ENCODE results near the gene TCEAL7. TPM values are rescaled to one million over a fixed set of nuclear protein-coding genes. Genes with fewer than 3 reads are reported as not detected.
"Not testable (repeated sequence)": the region's sequence is repeated elsewhere in the genome, so short reads cannot be mapped to it uniquely, and the experiment has no call there.

The TCEAL7 gene, protein sequence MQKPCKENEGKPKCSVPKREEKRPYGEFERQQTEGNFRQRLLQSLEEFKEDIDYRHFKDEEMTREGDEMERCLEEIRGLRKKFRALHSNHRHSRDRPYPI
- total RNA-seq: 100 to 1,000 TPM in 1 of 2 donors, 10 to 100 TPM in 1; 45.2 to 142 TPM
- 100 to 1,000 TPM; 118 to 155 TPM for polyA plus RNA-seq (ENCODE audit: insufficient read length in 2 of 2)
- long read RNA-seq, donor 1, transcript TCEAL7-201 (3 exons, 1,177 nt): minor isoform, 21 of 148 reads
- long read RNA-seq, donor 1, transcript TCEAL7-202 (3 exons, 852 nt): major isoform, 32 of 148 reads
- long read RNA-seq, donor 1, partial matches to known transcripts: 95 of 148 reads
- long read RNA-seq, donor 1, other reads (novel, unspliced or antisense): 0 of 148 reads
- long read RNA-seq, donor 2, transcript TCEAL7-202 (3 exons, 852 nt): major isoform, 7 of 11 reads
- long read RNA-seq, donor 2, partial matches to known transcripts: 0 of 11 reads
- long read RNA-seq, donor 2, other reads (novel, unspliced or antisense): 0 of 11 reads
- long read RNA-seq, donor 3, transcript TCEAL7-201 (3 exons, 1,177 nt): major isoform, 13 of 21 reads
- long read RNA-seq, donor 3, transcript TCEAL7-202 (3 exons, 852 nt): minor isoform, 8 of 21 reads
- long read RNA-seq, donor 3, partial matches to known transcripts: 0 of 21 reads
- long read RNA-seq, donor 3, other reads (novel, unspliced or antisense): 0 of 21 reads
- long read RNA-seq, donor 4, transcript TCEAL7-202 (3 exons, 852 nt): major isoform, 11 of 18 reads
- long read RNA-seq, donor 4, transcript TCEAL7-201 (3 exons, 1,177 nt): minor isoform, 7 of 18 reads
- long read RNA-seq, donor 4, partial matches to known transcripts: 0 of 18 reads
- long read RNA-seq, donor 4, other reads (novel, unspliced or antisense): 0 of 18 reads

DNA sequence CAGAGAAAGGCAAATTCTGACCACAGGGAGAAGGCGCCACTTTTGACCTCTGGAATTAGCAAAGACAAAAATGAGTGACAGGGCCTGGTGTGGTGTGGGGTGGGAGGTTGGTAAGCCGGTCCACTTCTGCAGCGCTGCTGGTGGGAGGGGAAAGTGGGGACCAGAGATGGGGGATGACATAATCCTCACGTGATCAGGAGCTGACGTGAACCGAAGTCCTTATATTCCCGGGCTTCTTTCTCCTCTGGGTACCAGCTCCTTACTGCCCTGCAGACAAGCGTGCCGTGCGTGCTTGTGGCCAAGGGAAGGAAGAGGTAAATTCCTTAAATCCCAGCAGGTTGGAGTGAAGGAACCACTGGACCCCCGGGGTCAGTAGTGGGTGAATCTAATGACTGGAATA, at the start of gene TCEAL7:
TSS of gene TCEAL7 (plus strand) at position 249 of the 400 bp plus-strand sequence. CDS start 1,165 bp downstream, outside the sequence.
- 17% methylated on average over 4 of the region's 11 CpGs for WGBS (ENCODE audit: insufficient coverage)
- Histone ChIP-seq H3K36me3 (ENCODE audit: control insufficient read depth, insufficient read depth, low read length) (no peaks in the 10 kb centered on the region), H3K4me1 (ENCODE audit: control insufficient read depth, insufficient read depth, low read length) (peaks cover 3% of the 10 kb centered on the region), H3K4me3 (ENCODE audit: low read depth, low read length) (peak within 1 kb of the TSS; percentile 55), H3K27ac (ENCODE audit: low read depth, low read length) (peak within 1 kb of the TSS; percentile 79), H3K9me3 (ENCODE audit: control insufficient read depth, insufficient read depth, low read length) (no peaks in the 10 kb centered on the region), H3K27me3 (ENCODE audit: control insufficient read depth, insufficient read depth, low read length) (peaks cover 7% of the 10 kb centered on the region)
- DNase-seq (ENCODE audit: low read depth in 4 of 6, low spot score in 6 of 6): peak in 5 of 6 donors; percentile 35 to 93 (median 53)

DNA sequence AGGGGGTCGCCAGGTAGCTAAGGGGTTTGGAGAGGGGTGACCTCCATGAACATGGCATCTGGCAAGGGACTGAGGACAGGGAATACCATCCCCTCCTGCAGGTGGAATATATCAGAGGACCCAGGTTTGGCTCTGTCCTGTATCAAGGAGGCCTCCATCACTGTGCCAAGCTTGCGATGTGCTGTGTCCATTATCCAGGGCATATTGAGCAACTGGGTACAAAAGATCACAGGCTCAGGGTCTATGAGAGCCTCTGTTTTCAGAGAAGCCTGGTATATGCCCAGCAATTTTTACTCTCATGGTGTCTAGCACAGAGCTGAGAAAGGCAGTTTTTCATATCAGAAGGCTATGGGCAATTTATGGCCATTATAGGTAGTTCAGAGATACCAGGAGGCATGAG, 36.9 kb upstream of the TCEAL7 start:
- Histone ChIP-seq H3K4me1 (ENCODE audit: control insufficient read depth, insufficient read depth, low read length) (no peaks in the 10 kb centered on the region), H3K9me3 (ENCODE audit: control insufficient read depth, insufficient read depth, low read length) (no peaks in the 10 kb centered on the region), H3K36me3 (ENCODE audit: control insufficient read depth, insufficient read depth, low read length) (no peaks in the 10 kb centered on the region), H3K27me3 (ENCODE audit: control insufficient read depth, insufficient read depth, low read length) (no peaks in the 10 kb centered on the region), H3K27ac (ENCODE audit: low read depth, low read length) (no peak overlapping the region), H3K4me3 (ENCODE audit: low read depth, low read length) (no peak overlapping the region)
- 93% methylated on average over 1 of the region's 2 CpGs for WGBS (ENCODE audit: insufficient coverage)
- no peak for DNase-seq (ENCODE audit: low read depth in 4 of 6, low spot score in 6 of 6)

DNA sequence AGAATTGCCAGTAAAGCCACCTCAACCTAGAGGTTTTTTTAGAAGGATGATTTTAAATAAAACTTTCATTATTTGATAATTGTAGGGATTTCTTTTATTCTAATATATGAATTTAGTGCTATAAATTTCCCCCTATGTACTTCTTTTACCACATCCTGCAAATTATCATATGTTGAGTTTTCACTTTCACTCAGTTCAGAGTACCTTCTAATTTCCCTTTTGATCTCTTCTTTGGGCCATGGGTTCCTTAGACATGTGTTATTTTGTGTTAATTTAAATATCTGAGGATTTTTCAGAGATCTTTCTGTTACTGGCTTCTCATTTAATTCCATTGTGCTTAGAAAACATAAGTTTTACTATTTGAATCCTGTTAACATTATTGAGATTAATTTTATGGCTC, 25.3 kb upstream of the TCEAL7 start:
- H3K27me3 ChIP-seq (ENCODE audit: control insufficient read depth, insufficient read depth, low read length): no peaks in the 10 kb centered on the region
- no peaks in the 10 kb centered on the region for H3K4me1 ChIP-seq (ENCODE audit: control insufficient read depth, insufficient read depth, low read length)
- no peaks in the 10 kb centered on the region for H3K9me3 ChIP-seq (ENCODE audit: control insufficient read depth, insufficient read depth, low read length)
- no peak for DNase-seq (ENCODE audit: low read depth in 4 of 6, low spot score in 6 of 6)
- no peak overlapping the region for H3K27ac ChIP-seq (ENCODE audit: low read depth, low read length)
- H3K4me3 ChIP-seq (ENCODE audit: low read depth, low read length): no peak overlapping the region
- no peaks in the 10 kb centered on the region for H3K36me3 ChIP-seq (ENCODE audit: control insufficient read depth, insufficient read depth, low read length)

DNA sequence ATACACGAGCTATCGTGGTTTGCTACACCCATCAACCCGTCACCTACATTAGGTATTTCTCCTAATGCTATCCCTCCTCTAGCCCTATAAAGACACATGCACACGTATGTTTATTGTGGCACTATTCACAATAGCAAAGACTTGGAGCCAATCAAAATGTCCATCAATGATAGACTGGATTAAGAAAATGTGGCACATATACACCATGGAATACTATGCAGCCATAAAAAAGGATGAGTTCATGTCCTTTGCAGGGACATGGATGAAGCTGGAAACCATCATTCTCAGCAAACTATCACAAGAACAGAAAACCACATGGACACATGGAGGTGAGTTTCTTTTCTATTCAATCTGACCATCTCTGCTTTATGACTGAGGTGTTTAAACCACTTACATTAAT, 24.4 kb upstream of the TCEAL7 start:
- H3K27me3 ChIP-seq (ENCODE audit: control insufficient read depth, insufficient read depth, low read length); H3K4me1 ChIP-seq (ENCODE audit: control insufficient read depth, insufficient read depth, low read length); H3K27ac ChIP-seq (ENCODE audit: low read depth, low read length); H3K36me3 ChIP-seq (ENCODE audit: control insufficient read depth, insufficient read depth, low read length); H3K4me3 ChIP-seq (ENCODE audit: low read depth, low read length); DNase-seq (ENCODE audit: low read depth in 4 of 6, low spot score in 6 of 6); H3K9me3 ChIP-seq (ENCODE audit: control insufficient read depth, insufficient read depth, low read length): not testable (repeated sequence)
- 100% methylated on average over 1 of the region's 4 CpGs for WGBS (ENCODE audit: insufficient coverage)

DNA sequence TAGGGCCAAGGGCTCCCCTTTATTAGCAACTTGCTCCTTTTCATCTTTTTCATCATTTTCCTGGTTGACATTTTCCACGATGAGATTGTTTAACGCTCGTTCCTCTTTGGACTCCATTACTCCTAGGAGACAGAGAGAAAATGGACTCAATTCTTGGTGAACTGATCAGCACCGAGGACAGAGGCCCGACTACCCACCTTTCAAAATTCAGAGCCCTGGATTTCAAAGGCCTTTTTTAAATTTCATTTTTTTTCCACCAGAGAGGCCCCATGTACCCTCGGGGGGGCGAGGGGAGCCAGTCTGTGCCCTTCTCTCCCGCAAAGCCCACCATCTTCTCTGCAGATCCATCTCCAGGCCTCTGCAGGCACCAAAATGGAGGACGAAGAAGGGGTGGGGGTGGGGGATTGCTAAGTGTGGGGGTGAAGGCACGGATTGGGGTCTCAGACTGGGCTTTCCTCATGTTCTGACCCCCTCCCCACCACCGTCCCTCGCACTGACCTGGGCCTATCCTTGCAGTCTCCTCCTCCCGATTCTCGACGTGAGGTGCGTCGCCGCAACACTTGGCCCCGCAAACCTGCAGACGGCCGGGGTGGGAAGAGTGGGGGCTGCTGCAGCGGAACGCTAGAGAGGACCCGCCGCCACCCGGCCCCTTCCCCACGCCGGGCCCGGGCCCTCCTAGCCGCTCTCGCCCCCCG, 20.0 kb upstream of the TCEAL7 start:
- Histone ChIP-seq H3K36me3 (ENCODE audit: control insufficient read depth, insufficient read depth, low read length) (no peaks in the 10 kb centered on the region), H3K27ac (ENCODE audit: low read depth, low read length) (no peak overlapping the region), H3K9me3 (ENCODE audit: control insufficient read depth, insufficient read depth, low read length) (no peaks in the 10 kb centered on the region), H3K4me3 (ENCODE audit: low read depth, low read length) (peak overlapping the region; percentile 60), H3K4me1 (ENCODE audit: control insufficient read depth, insufficient read depth, low read length) (peaks cover 7% of the 10 kb centered on the region), H3K27me3 (ENCODE audit: control insufficient read depth, insufficient read depth, low read length) (no peaks in the 10 kb centered on the region)
- peak in 3 of 6 donors; percentile 9 to 69 (median 38) for DNase-seq (ENCODE audit: low read depth in 4 of 6, low spot score in 6 of 6)
- 44% methylated on average over 17 of the region's 32 CpGs for WGBS (ENCODE audit: insufficient coverage)

DNA sequence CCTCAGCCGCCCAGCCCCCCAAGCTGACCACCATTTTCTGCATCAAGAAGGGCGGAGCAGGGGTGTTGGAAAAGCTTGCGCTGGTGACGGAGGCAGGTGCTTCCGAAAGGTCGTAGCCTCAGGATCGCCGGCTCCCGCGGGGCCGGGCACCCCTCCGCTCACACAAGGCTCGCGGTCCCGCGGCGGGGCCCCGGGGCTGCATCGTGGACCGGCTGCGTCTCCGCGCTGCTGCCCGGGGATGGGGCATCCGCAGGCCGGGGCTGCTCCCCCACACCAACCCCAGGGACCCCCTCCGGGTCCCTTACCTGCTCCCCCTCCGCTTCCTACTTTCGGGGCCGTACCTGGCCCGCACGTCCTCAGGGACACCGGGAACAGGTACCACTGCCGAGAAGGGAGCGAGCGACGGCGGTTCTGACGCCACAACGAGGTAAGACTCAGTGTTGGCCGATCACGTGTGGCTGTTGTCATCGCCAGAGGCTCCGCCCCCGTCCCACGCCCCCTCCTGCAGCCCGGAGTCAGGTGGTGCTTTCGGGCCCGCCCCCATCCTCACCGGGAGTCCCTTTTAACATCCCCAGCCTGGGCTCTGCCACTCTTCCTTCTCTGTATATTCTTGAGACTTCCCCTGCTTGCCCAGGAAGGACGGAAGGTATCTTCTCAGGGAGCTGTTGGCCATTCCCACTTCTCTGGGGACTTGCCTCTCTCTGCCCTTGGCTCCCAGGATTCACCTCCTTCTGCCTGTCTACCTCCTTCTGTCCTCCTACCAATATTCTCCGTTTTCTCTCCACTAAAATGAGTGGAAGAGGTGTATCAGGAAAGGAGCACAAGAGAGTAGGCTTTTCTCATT, 19.3 kb upstream of the TCEAL7 start, which contains the start of gene BEX2:
TSS of gene BEX2 (minus strand) at position 436 of the 844 bp plus-strand sequence. CDS start 1,014 bp downstream, outside the sequence.
- Histone ChIP-seq H3K36me3 (ENCODE audit: control insufficient read depth, insufficient read depth, low read length) (no peaks in the 10 kb centered on the region), H3K4me1 (ENCODE audit: control insufficient read depth, insufficient read depth, low read length) (peaks cover 7% of the 10 kb centered on the region), H3K9me3 (ENCODE audit: control insufficient read depth, insufficient read depth, low read length) (no peaks in the 10 kb centered on the region), H3K27ac (ENCODE audit: low read depth, low read length) (peak within 1 kb of the TSS; percentile 40), H3K4me3 (ENCODE audit: low read depth, low read length) (peak within 1 kb of the TSS; percentile 60), H3K27me3 (ENCODE audit: control insufficient read depth, insufficient read depth, low read length) (no peaks in the 10 kb centered on the region)
- WGBS (ENCODE audit: insufficient coverage): 23% methylated on average over 50 of the region's 52 CpGs
- peak in 5 of 6 donors; percentile 39 to 96 (median 64) for DNase-seq (ENCODE audit: low read depth in 4 of 6, low spot score in 6 of 6)

DNA sequence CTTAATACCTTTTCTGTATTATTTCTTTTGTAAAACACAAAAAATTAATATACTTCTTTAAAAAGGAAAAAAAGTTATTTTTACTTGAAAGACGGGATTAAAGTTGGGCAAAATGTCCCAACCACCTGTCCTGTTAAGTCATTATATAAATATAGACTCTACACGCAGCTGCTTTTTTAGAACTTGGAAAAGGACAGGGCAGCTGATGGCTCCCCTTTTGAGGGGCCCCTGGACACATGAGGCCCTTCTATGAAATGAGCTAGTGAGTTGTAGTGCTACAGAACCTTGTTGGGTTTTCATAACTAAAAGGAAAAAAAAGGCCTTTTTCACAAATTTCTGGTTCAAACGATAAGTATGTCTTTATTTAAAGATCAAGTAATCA, 18.6 kb upstream of the TCEAL7 start:
- no peaks in the 10 kb centered on the region for H3K27me3 ChIP-seq (ENCODE audit: control insufficient read depth, insufficient read depth, low read length)
- no peaks in the 10 kb centered on the region for H3K9me3 ChIP-seq (ENCODE audit: control insufficient read depth, insufficient read depth, low read length)
- peaks cover 7% of the 10 kb centered on the region for H3K4me1 ChIP-seq (ENCODE audit: control insufficient read depth, insufficient read depth, low read length)
- H3K27ac ChIP-seq (ENCODE audit: low read depth, low read length): no peak overlapping the region
- H3K4me3 ChIP-seq (ENCODE audit: low read depth, low read length): peak overlapping the region; percentile 60
- H3K36me3 ChIP-seq (ENCODE audit: control insufficient read depth, insufficient read depth, low read length): no peaks in the 10 kb centered on the region
- DNase-seq (ENCODE audit: low read depth in 4 of 6, low spot score in 6 of 6): no peak
- no CpG with 5 or more reads among the region's 3 CpGs for WGBS (ENCODE audit: insufficient coverage)

DNA sequence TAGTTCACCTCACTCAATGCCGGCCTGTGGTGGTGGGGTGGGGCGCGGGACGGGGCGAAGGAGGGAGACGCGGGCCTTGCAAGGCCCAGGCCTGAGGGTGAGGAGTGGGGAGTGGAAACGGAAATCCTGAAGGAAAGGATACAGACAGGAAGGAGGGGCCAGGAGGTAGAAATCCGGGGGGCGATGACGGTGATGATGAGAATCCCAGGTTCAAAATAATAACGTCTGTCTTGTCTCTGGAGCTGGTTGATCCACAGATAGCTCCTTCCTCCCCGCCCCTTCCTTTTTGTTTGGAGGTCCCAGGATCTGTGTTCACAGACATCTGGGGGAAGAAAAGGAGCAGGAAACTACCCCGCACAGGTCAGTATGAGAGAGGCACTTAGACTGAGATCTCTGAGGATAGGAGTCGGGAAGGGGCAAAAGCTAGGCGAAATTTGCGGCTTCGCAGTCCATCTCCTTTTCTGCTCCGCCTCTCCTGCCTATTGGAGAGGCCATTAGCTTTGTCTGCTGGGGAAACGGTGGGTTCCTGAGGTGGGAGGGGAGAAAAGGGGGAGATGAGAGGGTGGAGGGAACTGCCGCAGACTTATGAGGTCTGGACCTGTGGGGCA, 746 bp downstream of the TCEAL7 start:
- Histone ChIP-seq H3K27ac (ENCODE audit: low read depth, low read length) (peak overlapping the region; percentile 79), H3K9me3 (ENCODE audit: control insufficient read depth, insufficient read depth, low read length) (no peaks in the 10 kb centered on the region), H3K4me3 (ENCODE audit: low read depth, low read length) (peak overlapping the region; percentile 55), H3K27me3 (ENCODE audit: control insufficient read depth, insufficient read depth, low read length) (peaks cover 7% of the 10 kb centered on the region), H3K36me3 (ENCODE audit: control insufficient read depth, insufficient read depth, low read length) (no peaks in the 10 kb centered on the region), H3K4me1 (ENCODE audit: control insufficient read depth, insufficient read depth, low read length) (peaks cover 3% of the 10 kb centered on the region)
- peak in 4 of 6 donors; percentile 20 to 91 (median 58) for DNase-seq (ENCODE audit: low read depth in 4 of 6, low spot score in 6 of 6)
- 19% methylated on average over 20 of the region's 21 CpGs for WGBS (ENCODE audit: insufficient coverage)
